NCI-H69 (cell line): ENCODE measurements around the gene TMEM51.

Experiments
- DNase-seq: peaks from one replicate; lab custom pipeline; 2025; lab: John Stamatoyannopoulos, UW

Gene TMEM51

GRCh38 chr1:15153184-15153841, at the start of gene TMEM51:
TSS of gene TMEM51 (plus strand) at chr1:15153747. CDS start at chr1:15215088, 61,341 bp downstream.
- peak; percentile 85 for DNase-seq

GRCh38 chr1:15103906-15104305, 49.6 kb upstream of the TMEM51 start:
- DNase-seq, result no peak

- no peak for DNase-seq
Observed at GRCh38 chr1:15104768-15105167, 48.8 kb upstream of the TMEM51 start.

GRCh38 chr1:15106608-15107007, 46.9 kb upstream of the TMEM51 start:
- DNase-seq, result peak; percentile 36

GRCh38 chr1:15107058-15107687, 46.4 kb upstream of the TMEM51 start:
- DNase-seq, result no peak

GRCh38 chr1:15107911-15108310, 45.6 kb upstream of the TMEM51 start:
- no peak for DNase-seq

GRCh38 chr1:15110128-15110866, 43.2 kb upstream of the TMEM51 start:
- DNase-seq, result no peak

- peak; percentile 73 for DNase-seq
Observed at GRCh38 chr1:15110867-15111230, 42.7 kb upstream of the TMEM51 start.

- peak; percentile 58 for DNase-seq
Observed at GRCh38 chr1:15113146-15113545, 40.4 kb upstream of the TMEM51 start.

- DNase-seq, result no peak
Observed at GRCh38 chr1:15114884-15115283, 38.7 kb upstream of the TMEM51 start.

GRCh38 chr1:15115542-15116330, 37.8 kb upstream of the TMEM51 start:
- DNase-seq, result no peak

- DNase-seq, result no peak
Observed at GRCh38 chr1:15116966-15117365, 36.6 kb upstream of the TMEM51 start.

GRCh38 chr1:15117671-15118325, 35.7 kb upstream of the TMEM51 start:
- no peak for DNase-seq

GRCh38 chr1:15118579-15118978, 35.0 kb upstream of the TMEM51 start:
- DNase-seq, result no peak

- no peak for DNase-seq
Observed at GRCh38 chr1:15120251-15120945, 33.1 kb upstream of the TMEM51 start.

- peak; percentile 22 for DNase-seq
Observed at GRCh38 chr1:15122331-15122730, 31.2 kb upstream of the TMEM51 start.

GRCh38 chr1:15123270-15123669, 30.3 kb upstream of the TMEM51 start:
- DNase-seq, result peak; percentile 93

- DNase-seq, result peak; percentile 81
Observed at GRCh38 chr1:15123925-15124324, 29.6 kb upstream of the TMEM51 start.

- no peak for DNase-seq
Observed at GRCh38 chr1:15124362-15125100, 29.0 kb upstream of the TMEM51 start.

GRCh38 chr1:15125101-15125745, 28.3 kb upstream of the TMEM51 start:
- DNase-seq, result no peak
